SU-DHL-6 (cell line): Measurements from ENCODE around the gene PPDPF.
A peak's percentile ranks its signal among the peaks of the same experiment; 100 is the strongest.

Source experiments
- H2AFZ ChIP-seq: fragments of 200-600 bp; sonication (generic); 2 replicates; pipeline ENCODE4 v1.6.1; 2014; ENCODE audit warnings: low read depth, mild to moderate bottlenecking, moderate library complexity, mixed read lengths, antibody characterized with exemption, low read length; ENCODE audit not compliant: severe bottlenecking
- H3F3A ChIP-seq: fragments of 200-600 bp; shearing (Covaris generic); 2 replicates; pipeline ENCODE4 v1.6.0; 2016; ENCODE audit warnings: antibody characterized with exemption, mild to moderate bottlenecking; ENCODE audit not compliant: insufficient read depth
- H3K27ac ChIP-seq: fragments of 200-600 bp; sonication (generic); 2 replicates; pipeline ENCODE4 v1.5.1; 2016; ENCODE audit warnings: low read depth, mild to moderate bottlenecking, low read length, moderate library complexity, mixed read lengths
- H3K27me3 ChIP-seq: fragments of 200-600 bp; sonication (generic), shearing (Covaris generic); 2 replicates; pipeline ENCODE4 v1.6.0; 2014; ENCODE audit warnings: mild to moderate bottlenecking, low read length
- H3K36me3 ChIP-seq: fragments of 200-600 bp; sonication (generic); 2 replicates; pipeline ENCODE4 v1.6.1; 2014; ENCODE audit warnings: mild to moderate bottlenecking, low read length, mixed read lengths
- H3K4me2 ChIP-seq: fragments of 300-600, 200-600 bp; shearing (Covaris generic), sonication (generic); 2 replicates; pipeline ENCODE4 v1.6.0; 2014; ENCODE audit warnings: low read length, low read depth, mild to moderate bottlenecking; ENCODE audit not compliant: poor library complexity, severe bottlenecking
- H3K4me3 ChIP-seq: fragments of 200-600 bp; sonication (generic); 2 replicates; pipeline ENCODE4 v1.5.1; 2014; ENCODE audit warnings: antibody characterized with exemption, low read length, mild to moderate bottlenecking, mixed read lengths; ENCODE audit not compliant: insufficient read depth, poor library complexity, severe bottlenecking
- H3K79me2 ChIP-seq: fragments of 200-600 bp; sonication (generic); 2 replicates; pipeline ENCODE4 v1.6.1; 2014; ENCODE audit warnings: mild to moderate bottlenecking, low read length, moderate library complexity; ENCODE audit not compliant: insufficient read depth
- H3K9ac ChIP-seq: fragments of 200-600 bp; sonication (generic); 2 replicates; pipeline ENCODE4 v1.7.0; 2014; ENCODE audit warnings: mild to moderate bottlenecking, low read length
- H3K9me2 ChIP-seq: fragments of 200-600 bp; sonication (generic); replicated peaks from 2 replicates; pipeline ENCODE4 v1.6.1; 2014; ENCODE audit warnings: low read length; ENCODE audit not compliant: insufficient read depth
- H3K9me3 ChIP-seq: fragments of 200-600 bp; sonication (generic); 2 replicates; pipeline ENCODE4 v1.6.1; 2014; ENCODE audit warnings: low read length, mixed read lengths; ENCODE audit not compliant: insufficient read depth
- H4K20me1 ChIP-seq: fragments of 200-600 bp; sonication (generic); 2 replicates; pipeline ENCODE4 v1.6.1; 2014; ENCODE audit warnings: low read depth, mild to moderate bottlenecking, antibody characterized with exemption, low read length, moderate library complexity, mixed read lengths
- EZH2phosphoT487 ChIP-seq: fragments of 200-600 bp; sonication (generic), shearing (Covaris generic); conservative IDR thresholded peaks from 2 replicates; pipeline ENCODE4 v1.6.1; 2018; ENCODE audit warnings: mild to moderate bottlenecking, antibody characterized with exemption, low read length, moderate library complexity, mixed read lengths
- TF ChIP-seq, protein P1 (sequence below): fragments of 200-600 bp; sonication (generic); IDR thresholded peaks from one replicate; pipeline ENCODE4 v1.5.1; 2017; ENCODE audit warnings: antibody characterized with exemption, mild to moderate bottlenecking, low read length, moderate library complexity; ENCODE audit not compliant: insufficient read depth, poor library complexity, severe bottlenecking

Gene PPDPF, protein sequence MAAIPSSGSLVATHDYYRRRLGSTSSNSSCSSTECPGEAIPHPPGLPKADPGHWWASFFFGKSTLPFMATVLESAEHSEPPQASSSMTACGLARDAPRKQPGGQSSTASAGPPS

DNA sequence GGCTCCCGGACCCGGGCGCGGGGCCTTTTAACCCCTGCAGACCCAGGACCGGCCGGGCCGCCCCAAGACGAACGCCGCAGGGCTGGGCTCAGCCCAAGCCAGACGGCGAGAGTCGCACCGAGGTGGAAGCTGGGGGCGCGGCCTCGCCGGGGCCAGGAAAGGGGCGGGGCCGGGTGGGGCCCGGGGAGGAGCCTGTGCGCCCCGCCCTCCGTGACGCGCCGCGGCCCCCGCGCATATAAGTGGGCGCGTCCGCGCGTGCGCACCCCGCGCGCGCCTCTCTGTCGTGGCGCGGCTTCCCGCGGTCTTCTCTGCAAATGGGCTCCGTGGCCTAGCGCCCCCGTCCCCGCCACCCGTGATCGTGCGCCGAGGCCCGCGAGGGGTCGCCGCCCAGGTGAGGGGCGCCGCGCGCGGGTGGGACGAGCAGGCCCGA is at the start of gene PPDPF:
PPDPF (plus strand) TSS at position 262 of the 430 bp plus-strand sequence. CDS start 544 bp downstream, outside the sequence.
- Histone ChIP-seq H3K27ac (peak within 1 kb of the TSS; percentile 25; the same call in 1 of the 2 replicates), H3K9ac (peak within 1 kb of the TSS; percentile 67), H3K27me3 (no peaks in the 10 kb centered on the region), H3K36me3 (peaks cover 3% of the 10 kb centered on the region; the same call in 1 of the 2 replicates), H3F3A (0 out of 2 replicates have a peak, but pooled peaks cover 3% of the 10 kb centered on the region), H3K79me2 (no peaks in the 10 kb centered on the region), H3K9me2 (no peaks in the 10 kb centered on the region), H3K4me3 (peak within 1 kb of the TSS; percentile 79), H2AFZ (peak within 1 kb of the TSS; percentile 99), H4K20me1 (no peaks in the 10 kb centered on the region), H3K4me2 (peak within 1 kb of the TSS; percentile 72), H3K9me3 (no peaks in the 10 kb centered on the region)
- TF ChIP-seq EZH2phosphoT487 = no peak
- TF ChIP-seq, protein P1, sequence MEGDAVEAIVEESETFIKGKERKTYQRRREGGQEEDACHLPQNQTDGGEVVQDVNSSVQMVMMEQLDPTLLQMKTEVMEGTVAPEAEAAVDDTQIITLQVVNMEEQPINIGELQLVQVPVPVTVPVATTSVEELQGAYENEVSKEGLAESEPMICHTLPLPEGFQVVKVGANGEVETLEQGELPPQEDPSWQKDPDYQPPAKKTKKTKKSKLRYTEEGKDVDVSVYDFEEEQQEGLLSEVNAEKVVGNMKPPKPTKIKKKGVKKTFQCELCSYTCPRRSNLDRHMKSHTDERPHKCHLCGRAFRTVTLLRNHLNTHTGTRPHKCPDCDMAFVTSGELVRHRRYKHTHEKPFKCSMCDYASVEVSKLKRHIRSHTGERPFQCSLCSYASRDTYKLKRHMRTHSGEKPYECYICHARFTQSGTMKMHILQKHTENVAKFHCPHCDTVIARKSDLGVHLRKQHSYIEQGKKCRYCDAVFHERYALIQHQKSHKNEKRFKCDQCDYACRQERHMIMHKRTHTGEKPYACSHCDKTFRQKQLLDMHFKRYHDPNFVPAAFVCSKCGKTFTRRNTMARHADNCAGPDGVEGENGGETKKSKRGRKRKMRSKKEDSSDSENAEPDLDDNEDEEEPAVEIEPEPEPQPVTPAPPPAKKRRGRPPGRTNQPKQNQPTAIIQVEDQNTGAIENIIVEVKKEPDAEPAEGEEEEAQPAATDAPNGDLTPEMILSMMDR = no peak

DNA sequence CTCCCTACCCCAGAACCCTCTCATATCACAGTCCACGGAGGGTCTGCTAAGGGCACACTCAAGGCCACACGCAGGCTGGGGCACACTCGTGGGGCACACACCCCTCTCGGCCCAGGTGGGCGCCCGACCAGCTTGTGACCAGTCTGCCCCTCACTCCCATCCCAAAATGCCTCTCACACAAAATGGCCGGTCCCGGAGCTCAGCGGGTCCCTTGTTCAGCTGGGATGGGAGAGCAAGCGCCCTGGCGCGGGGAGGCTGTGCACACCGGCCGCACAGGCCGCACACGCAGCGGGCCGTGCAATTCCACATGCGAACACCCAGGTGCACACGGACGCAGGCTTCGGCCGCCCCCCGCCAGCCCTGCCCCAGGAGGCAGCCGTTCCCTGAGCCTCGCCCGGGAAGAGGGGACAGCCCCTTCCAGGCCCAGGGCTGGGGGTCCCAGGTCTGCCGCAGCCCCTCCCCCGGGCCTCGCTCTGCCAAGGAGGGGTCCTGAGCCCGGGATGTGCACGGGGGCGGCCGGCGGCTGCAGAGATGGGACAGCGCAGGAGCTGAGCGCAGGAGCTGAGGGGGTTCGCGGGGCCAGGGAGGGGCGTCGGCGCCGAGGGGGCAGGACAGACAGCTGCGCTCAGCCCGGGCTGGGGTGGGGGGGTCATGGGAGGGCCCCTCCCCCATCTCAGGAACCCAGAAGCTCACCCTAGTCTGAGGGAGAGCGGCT is 49.4 kb upstream of the PPDPF start:
- H3K79me2 ChIP-seq = no peaks in the 10 kb centered on the region
- H2AFZ ChIP-seq = no peak overlapping the region
- H3K4me3 ChIP-seq = no peak overlapping the region
- no peak overlapping the region for H3K9ac ChIP-seq
- H3F3A ChIP-seq = no peaks in the 10 kb centered on the region
- H3K4me2 ChIP-seq = no peak overlapping the region
- H4K20me1 ChIP-seq = no peaks in the 10 kb centered on the region
- TF ChIP-seq EZH2phosphoT487 = no peak
- TF ChIP-seq, protein P1 = no peak
- H3K27ac ChIP-seq = no peak overlapping the region
- H3K9me2 ChIP-seq = no peaks in the 10 kb centered on the region
- no peaks in the 10 kb centered on the region for H3K36me3 ChIP-seq
- H3K27me3 ChIP-seq = no peaks in the 10 kb centered on the region
- H3K9me3 ChIP-seq = no peaks in the 10 kb centered on the region

DNA sequence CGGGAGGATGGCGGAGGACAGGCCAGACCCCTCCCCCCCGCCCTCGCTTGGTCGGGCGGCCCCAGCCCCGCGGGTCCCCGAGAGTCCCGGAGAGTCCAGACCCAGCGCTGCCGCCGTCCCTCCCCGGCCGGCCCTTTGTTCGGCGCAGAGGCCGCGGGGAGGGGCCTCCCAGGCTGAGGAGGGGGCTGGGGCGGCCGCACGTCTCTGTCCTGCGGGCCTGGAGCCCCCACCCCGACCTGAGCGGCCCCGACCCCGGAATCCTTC is 48.9 kb upstream of the PPDPF start:
- Histone ChIP-seq H3K9me2 (no peaks in the 10 kb centered on the region), H3K79me2 (no peaks in the 10 kb centered on the region), H3F3A (no peaks in the 10 kb centered on the region), H3K36me3 (no peaks in the 10 kb centered on the region), H3K4me3 (no peak overlapping the region), H3K4me2 (no peak overlapping the region), H3K9me3 (no peaks in the 10 kb centered on the region), H3K27ac (no peak overlapping the region), H2AFZ (no peak overlapping the region), H3K9ac (no peak overlapping the region), H3K27me3 (no peaks in the 10 kb centered on the region), H4K20me1 (no peaks in the 10 kb centered on the region)
- TF ChIP-seq, protein P1 = no peak
- no peak for TF ChIP-seq EZH2phosphoT487
